ENCODE measurements around the gene CHRDL2.

DNA sequence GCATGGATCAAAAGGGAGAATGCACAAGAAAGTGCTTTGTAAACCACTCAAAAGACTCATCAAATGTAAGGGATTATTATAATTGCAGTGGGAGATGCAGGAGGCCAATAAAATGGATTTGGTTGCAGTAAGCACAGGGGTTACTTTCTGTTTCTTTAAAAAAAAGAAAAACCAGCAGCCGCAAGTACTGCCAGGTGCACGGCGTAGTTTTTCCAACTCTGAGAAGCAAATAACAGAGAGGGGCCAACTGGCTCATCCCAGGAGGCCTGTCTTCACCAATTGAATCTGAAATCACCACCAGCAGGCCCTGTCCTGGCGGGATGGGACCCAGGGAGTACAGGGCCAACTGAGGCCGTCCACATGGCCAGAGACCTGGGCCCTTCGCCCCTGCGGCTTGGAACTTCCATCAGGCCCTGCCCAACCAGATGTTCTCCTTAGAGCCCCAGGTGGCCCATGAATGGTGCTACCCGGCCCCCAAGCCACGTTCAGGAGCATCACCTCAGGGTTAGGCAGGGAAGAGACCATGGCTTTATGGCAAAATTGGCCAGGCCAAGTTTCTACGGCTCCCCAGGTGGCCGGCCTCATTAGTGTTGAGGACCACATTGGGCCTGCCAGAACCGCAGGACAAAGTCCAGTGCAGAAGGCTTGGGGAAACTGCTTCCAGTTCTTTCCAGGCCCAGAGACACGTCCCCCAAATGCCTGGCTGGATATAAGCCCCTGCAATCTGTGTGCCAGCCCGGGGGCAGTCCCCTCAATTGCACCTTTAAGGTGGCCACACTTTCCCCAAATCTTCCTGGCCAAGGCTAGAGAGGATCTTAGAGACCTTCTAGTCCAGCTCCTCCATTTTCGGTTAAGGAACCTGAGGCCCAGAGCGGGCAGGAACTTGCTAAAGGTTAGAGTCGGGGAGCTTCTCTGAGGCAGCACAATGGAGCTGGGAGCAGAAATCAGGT, 61.7 kb downstream of the CHRDL2 start:
- TF ChIP-seq, protein P1, sequence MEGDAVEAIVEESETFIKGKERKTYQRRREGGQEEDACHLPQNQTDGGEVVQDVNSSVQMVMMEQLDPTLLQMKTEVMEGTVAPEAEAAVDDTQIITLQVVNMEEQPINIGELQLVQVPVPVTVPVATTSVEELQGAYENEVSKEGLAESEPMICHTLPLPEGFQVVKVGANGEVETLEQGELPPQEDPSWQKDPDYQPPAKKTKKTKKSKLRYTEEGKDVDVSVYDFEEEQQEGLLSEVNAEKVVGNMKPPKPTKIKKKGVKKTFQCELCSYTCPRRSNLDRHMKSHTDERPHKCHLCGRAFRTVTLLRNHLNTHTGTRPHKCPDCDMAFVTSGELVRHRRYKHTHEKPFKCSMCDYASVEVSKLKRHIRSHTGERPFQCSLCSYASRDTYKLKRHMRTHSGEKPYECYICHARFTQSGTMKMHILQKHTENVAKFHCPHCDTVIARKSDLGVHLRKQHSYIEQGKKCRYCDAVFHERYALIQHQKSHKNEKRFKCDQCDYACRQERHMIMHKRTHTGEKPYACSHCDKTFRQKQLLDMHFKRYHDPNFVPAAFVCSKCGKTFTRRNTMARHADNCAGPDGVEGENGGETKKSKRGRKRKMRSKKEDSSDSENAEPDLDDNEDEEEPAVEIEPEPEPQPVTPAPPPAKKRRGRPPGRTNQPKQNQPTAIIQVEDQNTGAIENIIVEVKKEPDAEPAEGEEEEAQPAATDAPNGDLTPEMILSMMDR (conservative IDR thresholded peaks at IDR 0.05; ENCODE audit: low read length) = no peak
- no peak for TF ChIP-seq EZH2phosphoT487 (IDR thresholded peaks at IDR 0.05; ENCODE audit: borderline replicate concordance)
